AG04449 (cell line): ENCODE data around the gene GRAMD2B.

Source experiments
- CTCF ChIA-PET: fragments of 350-600 bp; formaldehyde crosslinking; extraction: SDS; loops from one replicate; lab custom pipeline; 2021; ENCODE audit warnings: antibody characterized with exemption; lab: Yijun Ruan, JAX
- POLR2A ChIA-PET: fragments of 400-600, 350-600 bp; formaldehyde crosslinking; extraction: SDS; loops from one replicate; lab custom pipeline; 2020; ENCODE audit warnings: antibody characterized with exemption, inconsistent platforms; lab: Yijun Ruan, JAX
- DNase-seq: peaks from one replicate; pipeline ENCODE4 v3.0.0-alpha.2; 2010; ENCODE audit warnings: low read depth, low spot score
- H3K4me3 ChIP-seq: 2 replicates; pipeline ENCODE4 v1.5.1; 2011; ENCODE audit warnings: low read depth, mild to moderate bottlenecking, control low read depth, low read length
- TF ChIP-seq, protein P1 (sequence below): IDR thresholded peaks from one replicate; pipeline ENCODE4 v1.5.1; 2011; ENCODE audit warnings: mild to moderate bottlenecking, moderate library complexity, low read length, control low read depth, inconsistent platforms; ENCODE audit not compliant: insufficient read depth; ENCODE audit errors: missing control alignments

GRAMD2B gene

GRCh38 chr5:126441230-126441629 lies 18.0 kb downstream of the GRAMD2B start:
- no peak overlapping the region for H3K4me3 ChIP-seq
- no peak for DNase-seq
- TF ChIP-seq, protein P1, sequence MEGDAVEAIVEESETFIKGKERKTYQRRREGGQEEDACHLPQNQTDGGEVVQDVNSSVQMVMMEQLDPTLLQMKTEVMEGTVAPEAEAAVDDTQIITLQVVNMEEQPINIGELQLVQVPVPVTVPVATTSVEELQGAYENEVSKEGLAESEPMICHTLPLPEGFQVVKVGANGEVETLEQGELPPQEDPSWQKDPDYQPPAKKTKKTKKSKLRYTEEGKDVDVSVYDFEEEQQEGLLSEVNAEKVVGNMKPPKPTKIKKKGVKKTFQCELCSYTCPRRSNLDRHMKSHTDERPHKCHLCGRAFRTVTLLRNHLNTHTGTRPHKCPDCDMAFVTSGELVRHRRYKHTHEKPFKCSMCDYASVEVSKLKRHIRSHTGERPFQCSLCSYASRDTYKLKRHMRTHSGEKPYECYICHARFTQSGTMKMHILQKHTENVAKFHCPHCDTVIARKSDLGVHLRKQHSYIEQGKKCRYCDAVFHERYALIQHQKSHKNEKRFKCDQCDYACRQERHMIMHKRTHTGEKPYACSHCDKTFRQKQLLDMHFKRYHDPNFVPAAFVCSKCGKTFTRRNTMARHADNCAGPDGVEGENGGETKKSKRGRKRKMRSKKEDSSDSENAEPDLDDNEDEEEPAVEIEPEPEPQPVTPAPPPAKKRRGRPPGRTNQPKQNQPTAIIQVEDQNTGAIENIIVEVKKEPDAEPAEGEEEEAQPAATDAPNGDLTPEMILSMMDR = no peak
- ChIA-PET POLR2A (no interaction called here), CTCF (interaction anchor here (0.6 to 1.0 kb wide), 2 partner anchors 8 to 88 kb away, joined by 3 read pairs; no protein-coding TSS in a partner anchor)

GRCh38 chr5:126443374-126443851 lies 20.2 kb downstream of the GRAMD2B start:
- ChIA-PET POLR2A (no interaction called here), CTCF (no interaction called here)
- DNase-seq = no peak
- H3K4me3 ChIP-seq = no peak overlapping the region
- TF ChIP-seq, protein P1 = no peak

DNA sequence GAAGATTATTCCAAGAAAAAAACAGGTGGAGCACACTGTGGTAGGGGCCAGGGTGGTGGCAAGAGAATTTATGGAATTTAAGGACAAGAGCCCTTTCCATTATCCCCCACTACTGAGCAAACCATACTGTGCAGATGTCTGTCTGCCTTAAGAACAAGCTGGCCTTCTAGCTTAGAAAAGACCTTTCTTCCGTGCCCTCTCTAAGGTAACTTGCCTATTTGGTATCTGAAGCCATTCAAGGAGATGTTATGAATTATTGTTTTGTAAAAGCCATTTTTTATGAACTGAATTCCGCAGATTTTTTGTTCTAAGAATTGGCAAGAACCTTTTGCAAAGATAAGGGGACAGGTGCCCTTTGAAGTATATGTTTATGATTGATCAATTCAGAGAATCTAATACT lies 20.9 kb downstream of the GRAMD2B start:
- DNase-seq = no peak
- POLR2A ChIA-PET = no interaction called here
- TF ChIP-seq, protein P1 = no peak
- CTCF ChIA-PET = interaction anchor here (0.8 kb wide), 1 partner anchor 10 kb away, joined by 4 read pairs; no protein-coding TSS in a partner anchor
- no peak overlapping the region for H3K4me3 ChIP-seq

DNA sequence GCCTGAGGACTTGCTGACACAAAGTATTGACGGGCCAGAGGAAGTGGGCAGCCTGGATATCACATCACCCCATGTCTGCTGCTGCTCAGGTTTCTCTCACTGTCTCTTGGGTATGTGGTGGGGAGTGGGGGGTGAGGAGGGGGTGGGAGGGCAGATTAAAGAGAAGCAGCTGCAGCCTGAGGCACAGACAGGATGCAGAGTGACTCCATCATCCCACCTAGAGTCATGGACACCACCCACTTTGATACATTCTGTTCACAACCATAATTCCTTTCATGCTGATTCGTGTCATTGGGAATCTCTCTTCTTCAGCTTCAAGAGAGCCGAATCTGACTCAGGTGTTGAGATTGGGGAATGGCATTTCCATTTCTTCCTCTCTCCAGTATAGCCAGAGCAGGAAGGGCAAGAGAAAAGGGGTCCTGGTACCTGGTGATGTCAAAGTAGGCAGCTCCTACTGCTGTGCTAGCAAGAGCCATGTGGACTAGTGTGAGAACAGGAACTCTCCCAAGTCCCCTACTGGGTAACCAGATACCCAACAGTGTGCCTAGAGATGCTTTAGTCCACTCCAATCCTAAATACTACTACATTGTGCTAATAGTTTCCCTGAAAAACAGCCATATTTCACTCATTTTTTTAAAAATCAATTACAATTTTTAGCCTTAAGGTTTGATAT lies 22.4 kb downstream of the GRAMD2B start:
- POLR2A ChIA-PET = interaction anchor here (1.4 to 2.0 kb wide), 3 partner anchors 12 to 90 kb away, joined by 3 to 14 read pairs (median 9); partner anchors contain the start of gene GRAMD2B
- DNase-seq = no peak
- H3K4me3 ChIP-seq = no peak overlapping the region
- CTCF ChIA-PET = interaction anchor here (4.0 kb wide), 1 partner anchor 92 kb away, joined by 17 read pairs; no protein-coding TSS in a partner anchor
- TF ChIP-seq, protein P1 = no peak

GRCh38 chr5:126446498-126447224 lies 23.5 kb downstream of the GRAMD2B start:
- no peak overlapping the region for H3K4me3 ChIP-seq
- TF ChIP-seq, protein P1 = no peak
- POLR2A ChIA-PET = interaction anchor here (0.6 to 2.0 kb wide), 7 partner anchors 13 to 165 kb away, joined by 3 to 14 read pairs (median 3); partner anchors contain the start of gene GRAMD2B
- CTCF ChIA-PET = interaction anchor here (1.0 to 4.0 kb wide), 3 partner anchors 23 to 109 kb away, joined by 3 to 17 read pairs (median 4); no protein-coding TSS in a partner anchor
- peak; percentile 80 for DNase-seq
